Upper lobe of left lung (tissue), 4 donors: ENCODE measurements around the gene SERINC5.

ENCODE experiments used
- POLR2A ChIP-seq, 4 donors: fragments of 450-650 bp; IDR thresholded peaks; one replicate each; pipeline ENCODE4 v1.5.1; 2016 to 2017; ENCODE audit warnings: antibody characterized with exemption in 4 of 4, mild to moderate bottlenecking in 2 of 4
- TF ChIP-seq, protein P1 (sequence below), 6 experiments: fragments of 450-650 bp in 4 of 6; fragments of 200-600 bp in 2 of 6; sonication (generic) in 2 of 6; IDR thresholded peaks; one replicate each; pipeline ENCODE4 v1.5.1; 2016 to 2019; ENCODE audit warnings: antibody characterized with exemption in 6 of 6

DNA sequence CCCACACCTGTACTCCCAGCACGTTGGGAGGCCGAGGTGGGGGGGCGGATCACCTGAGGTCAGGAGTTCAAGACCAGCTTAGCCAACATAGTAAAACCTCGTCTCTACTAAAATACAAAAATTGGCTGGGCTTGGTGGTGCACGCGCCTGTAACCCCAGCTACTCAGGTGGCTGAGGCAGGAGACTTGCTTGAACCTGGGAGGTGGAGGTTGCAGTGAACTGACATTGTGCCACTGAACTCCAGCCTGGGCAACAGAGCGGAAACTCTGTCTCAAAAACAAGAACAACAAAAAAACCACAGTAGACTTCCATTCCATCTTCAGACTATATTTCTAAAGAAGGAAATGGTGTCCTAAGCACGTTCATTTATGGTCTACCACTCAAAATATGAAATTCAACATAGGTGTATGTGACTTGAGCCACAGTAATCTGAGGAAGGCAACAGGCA lies 14.2 kb upstream of the SERINC5 start:
- TF ChIP-seq, protein P1, sequence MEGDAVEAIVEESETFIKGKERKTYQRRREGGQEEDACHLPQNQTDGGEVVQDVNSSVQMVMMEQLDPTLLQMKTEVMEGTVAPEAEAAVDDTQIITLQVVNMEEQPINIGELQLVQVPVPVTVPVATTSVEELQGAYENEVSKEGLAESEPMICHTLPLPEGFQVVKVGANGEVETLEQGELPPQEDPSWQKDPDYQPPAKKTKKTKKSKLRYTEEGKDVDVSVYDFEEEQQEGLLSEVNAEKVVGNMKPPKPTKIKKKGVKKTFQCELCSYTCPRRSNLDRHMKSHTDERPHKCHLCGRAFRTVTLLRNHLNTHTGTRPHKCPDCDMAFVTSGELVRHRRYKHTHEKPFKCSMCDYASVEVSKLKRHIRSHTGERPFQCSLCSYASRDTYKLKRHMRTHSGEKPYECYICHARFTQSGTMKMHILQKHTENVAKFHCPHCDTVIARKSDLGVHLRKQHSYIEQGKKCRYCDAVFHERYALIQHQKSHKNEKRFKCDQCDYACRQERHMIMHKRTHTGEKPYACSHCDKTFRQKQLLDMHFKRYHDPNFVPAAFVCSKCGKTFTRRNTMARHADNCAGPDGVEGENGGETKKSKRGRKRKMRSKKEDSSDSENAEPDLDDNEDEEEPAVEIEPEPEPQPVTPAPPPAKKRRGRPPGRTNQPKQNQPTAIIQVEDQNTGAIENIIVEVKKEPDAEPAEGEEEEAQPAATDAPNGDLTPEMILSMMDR (IDR thresholded peaks at IDR 0.05): no peak
- no peak for TF ChIP-seq POLR2A (IDR thresholded peaks at IDR 0.05)
